NCI-H1694 treated with DMSO at 0.1 percent for 48 hours (cell line): ENCODE data around the gene SEMA5A.

Experiments
- DNase-seq: peaks from one replicate; lab custom pipeline; 2025; lab: John Stamatoyannopoulos, UW

SEMA5A gene

DNA sequence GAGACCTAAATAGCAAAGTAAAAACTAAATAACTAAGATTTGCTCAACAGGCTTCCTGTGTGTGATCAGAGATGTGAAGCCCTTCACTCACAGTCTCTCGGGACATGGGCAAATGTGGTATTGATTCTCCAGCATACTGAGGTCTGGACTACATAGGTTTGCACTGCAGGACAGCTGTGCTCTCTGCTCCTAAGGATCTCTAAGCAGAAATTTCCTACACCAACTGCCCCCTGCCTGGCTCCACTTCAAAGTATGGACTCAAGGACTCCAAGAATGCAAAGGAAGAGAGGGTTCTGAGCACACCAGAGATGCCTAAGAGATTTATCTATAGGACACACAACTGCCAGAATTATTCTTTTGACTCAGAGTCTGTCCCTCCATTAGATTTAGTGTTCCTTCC, 487.2 kb downstream of the SEMA5A start:
- no peak for DNase-seq

DNA sequence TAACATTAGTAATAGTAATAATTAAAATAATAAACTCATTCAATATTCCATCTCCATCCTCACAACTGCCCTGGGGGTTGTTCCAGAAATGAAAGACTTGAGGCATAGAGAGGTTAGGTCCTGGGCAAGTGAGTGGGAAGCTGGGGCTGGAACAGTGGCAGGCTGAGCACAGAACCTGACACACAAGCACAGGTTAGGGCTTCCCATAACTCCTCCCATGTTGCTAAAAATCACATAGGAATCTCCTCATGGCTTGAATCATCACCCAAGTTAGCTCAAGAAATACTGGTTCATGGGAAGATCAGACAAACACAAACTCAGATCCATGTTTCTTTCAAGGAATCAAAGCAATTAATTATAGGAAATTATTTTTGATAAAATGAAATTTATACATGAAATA, 487.7 kb downstream of the SEMA5A start:
- no peak for DNase-seq

DNA sequence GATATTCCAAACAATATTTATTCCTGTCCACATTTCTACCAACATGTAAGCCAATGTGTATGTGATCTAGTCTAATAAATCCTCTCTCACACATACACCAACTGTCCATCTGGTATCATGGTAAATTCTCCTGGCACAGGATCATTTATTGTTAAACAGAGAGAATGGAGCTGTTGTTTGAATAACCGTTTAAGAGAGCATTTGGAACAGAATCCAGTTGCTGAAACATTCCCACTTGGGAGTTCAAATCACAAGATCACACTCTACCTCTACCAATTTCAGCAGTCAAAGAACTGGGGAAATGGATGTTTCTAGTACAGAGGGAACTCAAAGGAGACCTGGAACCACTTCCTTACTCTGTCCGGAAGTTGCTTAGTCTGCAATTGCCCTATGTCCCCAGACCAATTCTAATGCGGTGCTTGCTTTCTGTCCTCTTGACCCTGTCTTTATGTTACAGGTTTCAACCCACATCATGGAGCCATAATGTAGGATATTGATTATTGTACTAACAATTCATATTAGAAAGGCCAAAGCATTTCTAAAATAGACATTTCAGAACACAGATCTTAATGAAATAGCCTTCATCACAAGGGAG, 488.4 kb downstream of the SEMA5A start:
- DNase-seq = no peak

DNA sequence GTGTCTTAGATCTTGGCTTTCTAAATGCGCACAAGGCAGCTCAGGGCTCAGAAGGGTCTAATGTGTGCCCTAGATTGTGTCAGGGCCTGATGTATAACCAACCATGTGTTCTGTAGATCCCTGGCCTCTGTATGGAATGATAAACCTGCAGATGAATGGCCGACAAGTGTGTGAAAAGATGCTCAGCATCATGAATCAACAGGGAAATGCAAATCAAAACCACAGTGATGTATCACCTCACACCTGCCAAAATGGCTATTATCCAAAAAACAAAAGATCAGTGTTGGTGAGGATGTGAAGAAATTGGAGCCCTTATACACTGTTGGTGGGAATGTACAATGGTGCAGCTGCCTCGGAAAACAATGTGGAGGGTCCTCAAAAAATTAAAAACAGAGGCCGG, 489.8 kb downstream of the SEMA5A start:
- DNase-seq = no peak

DNA sequence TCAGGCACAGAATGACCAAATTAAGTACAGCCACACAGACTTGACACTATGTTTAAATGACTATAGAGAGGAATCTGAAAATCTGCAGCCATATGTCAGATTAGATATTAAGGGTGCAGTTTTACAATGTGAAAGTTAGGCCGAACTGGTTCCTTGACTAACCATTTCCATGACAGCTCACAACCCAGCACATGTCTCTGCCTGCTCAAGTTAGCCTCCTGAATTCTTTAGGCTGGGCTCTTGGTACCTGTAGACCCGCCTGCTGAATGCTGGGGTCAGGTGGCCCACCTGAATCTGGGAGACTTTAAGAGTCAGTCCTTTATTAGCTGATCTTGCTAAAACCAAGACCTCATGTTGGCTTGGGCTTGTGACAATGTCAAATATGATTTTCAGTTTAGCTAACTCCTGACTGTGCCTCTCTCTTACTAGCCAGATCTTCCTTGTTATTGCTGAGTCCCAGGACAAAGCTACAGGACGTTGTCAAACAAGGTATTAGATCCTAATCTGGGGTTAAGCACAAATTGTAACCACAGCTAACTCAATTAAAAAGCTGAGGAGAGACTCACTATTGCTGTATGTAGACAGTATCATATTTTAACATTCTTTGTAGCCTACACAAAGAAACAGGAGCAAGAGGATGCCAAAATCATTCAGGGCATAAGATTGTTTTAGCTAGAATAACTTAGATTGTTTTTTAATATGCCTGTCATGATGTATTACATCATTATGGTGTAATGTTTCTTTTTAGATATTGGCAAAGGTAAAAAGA, 490.9 kb downstream of the SEMA5A start:
- no peak for DNase-seq

DNA sequence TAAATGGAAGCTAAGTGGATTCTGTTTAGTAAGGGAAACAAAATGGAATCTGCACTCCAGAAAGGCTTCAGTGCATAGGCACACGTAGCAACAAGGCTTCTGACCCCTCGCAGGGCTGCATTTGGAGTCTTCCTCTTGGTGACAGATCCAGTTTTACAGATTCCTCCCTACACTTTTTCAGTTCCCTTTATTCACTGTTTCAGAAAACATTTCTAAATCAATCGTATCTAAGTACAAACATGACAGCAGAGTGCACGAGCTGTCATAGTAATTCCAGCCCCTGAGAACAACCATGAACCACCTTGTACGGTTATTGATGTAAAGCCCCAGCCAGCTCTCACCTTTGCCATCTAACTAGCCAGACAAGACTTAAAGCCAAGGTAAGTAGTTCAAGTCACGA, 491.6 kb downstream of the SEMA5A start:
- DNase-seq = no peak

DNA sequence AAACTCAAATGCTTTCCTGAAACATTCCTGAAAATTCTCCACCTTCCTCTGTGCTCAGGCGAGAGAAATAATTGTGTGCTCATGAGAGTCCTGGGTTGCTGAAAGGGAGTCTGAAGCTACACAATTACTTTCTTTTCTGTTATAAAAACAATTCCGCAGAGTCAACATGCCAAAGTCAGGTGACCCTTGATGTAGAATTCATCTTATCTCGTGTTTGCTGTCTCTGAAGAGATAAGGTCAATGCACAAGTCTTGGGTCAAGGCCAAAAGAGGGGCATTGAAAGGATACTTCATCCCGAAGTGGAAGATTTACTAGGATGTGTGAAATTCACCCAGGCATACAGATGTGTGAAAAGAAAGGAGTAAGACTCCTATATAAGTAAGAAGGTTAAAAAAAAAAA, 493.5 kb downstream of the SEMA5A start:
- DNase-seq = no peak

- DNase-seq = no peak
Measured at GRCh38 chr5:9051779-9052178, 494.1 kb downstream of the SEMA5A start.

DNA sequence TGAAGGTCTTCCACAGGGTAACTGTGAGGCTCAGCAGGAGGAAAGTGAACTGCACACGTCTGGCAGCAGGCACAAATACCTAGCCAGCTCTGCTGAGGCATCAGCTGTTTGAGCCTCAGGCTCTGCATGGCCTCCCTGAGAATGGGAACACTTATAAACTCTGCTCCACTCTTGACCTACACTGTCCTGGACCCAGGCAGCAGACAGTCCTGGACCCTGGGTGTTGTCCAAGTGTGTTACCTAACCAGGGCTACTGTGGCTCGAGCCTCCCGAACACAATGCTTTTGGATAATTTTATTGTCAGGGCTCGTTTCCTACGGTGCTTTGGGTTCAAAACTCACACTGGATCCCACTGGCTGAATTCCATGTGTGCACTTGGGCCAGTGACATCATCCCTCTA, 497.9 kb downstream of the SEMA5A start:
- DNase-seq = no peak

DNA sequence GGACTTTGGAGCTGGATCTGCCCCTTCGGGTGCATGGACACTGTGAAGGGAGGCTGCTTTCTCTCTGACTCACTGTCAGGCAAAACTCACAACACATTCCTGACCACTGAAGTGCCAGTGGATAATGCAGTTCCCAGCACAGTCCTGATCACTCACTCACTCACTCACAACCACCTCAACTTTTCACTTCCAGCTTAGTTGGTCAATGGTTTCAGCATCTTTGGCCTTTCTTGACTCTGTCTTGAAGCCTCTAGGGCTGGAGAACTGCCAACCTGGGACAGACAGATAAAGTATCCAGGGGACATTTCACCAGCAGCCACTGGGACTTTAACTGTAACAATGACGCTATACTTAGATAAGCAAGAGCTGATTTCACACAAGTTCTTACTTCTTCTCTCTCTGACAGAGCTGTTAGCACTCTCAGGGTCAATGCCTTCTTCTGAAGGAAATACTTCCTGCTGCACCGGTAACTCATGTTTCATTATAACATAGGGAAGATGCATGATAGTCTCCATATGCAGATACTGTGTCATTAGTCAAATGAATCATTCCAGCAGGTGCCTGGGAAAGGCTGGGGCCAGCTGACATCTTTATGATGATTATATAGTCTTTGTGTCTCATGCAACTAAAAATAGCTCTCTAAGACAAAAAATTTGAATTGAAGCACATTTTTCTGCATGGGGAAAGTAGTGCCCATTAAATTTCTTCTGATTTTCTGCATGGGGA, 499.0 kb downstream of the SEMA5A start:
- no peak for DNase-seq

DNA sequence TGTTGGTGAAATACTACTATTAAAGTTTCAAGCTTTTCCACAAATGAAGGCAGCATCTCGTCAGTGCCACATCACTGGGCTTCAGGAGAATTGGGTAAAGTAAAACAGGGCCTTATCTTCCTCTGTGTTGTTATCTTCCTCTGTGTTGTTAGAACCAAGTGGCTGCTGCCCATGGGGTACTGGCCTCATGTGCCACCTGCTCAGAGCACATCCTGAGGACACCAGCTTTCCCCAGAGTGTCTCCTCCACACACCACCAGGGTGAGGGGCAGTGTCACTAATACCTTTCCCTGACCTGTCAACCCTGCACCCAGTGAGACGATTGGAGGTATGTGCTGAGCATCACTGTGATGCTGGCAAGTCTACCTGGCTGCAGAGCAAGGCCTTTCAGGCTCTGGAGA, 499.9 kb downstream of the SEMA5A start:
- DNase-seq = no peak

DNA sequence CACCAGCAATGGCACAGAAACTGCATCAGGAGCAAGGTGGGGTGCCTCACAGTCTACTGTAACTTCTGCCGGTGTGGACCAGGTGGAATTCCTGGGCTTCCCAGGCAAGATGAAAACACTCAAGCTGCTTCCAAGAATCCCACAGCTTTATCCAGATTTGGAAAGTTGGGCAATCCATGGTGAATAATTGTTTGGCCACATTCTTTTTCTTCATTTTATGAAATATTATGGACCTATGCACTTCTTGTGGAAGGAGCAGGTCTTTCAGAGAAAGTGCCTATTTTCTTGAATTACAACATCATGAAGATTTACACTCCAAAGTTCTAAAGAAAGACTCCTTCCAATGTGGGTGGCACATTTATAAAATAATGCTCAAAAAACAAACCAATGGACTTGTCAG, 503.6 kb downstream of the SEMA5A start:
- DNase-seq = no peak

- no peak for DNase-seq
Measured at GRCh38 chr5:9040475-9040874, 505.4 kb downstream of the SEMA5A start.

DNA sequence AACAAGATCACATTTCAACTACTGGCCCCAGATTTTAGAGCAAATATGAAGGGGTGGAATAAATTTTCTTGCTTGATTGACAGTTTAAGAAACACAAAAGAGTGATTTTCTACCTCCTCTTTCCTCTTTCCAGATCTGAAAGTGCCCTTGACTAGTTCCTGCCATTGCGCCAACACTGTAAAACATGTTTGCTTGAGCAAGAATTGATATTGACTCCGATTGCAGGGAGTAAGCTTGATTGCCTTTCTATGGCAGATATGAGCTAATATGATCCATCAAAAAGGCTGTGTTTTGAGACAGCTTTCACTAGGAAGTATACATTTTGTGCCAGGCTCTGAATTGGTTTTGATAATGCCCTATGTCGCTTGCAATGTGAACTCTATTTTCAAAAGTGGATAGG, 508.8 kb downstream of the SEMA5A start:
- no peak for DNase-seq

DNA sequence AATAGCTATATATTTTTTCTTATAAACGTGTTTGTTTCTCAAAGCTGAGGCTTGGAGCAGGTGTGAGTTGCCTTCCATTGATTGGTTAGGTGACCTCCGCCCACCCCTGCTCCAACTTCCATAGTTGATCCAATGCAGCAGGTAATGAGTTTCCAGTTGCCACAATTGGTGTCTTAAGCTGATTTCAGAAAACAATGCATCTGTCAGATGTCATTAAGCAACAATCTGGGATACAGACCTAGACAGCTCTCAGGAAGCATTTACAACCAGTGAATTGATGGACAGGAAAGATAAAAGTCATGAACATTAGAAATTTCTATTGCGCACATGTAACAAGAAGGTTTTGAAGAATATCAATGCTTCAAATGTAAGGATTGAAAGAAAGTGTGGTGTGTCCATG, 510.5 kb downstream of the SEMA5A start:
- DNase-seq = no peak

DNA sequence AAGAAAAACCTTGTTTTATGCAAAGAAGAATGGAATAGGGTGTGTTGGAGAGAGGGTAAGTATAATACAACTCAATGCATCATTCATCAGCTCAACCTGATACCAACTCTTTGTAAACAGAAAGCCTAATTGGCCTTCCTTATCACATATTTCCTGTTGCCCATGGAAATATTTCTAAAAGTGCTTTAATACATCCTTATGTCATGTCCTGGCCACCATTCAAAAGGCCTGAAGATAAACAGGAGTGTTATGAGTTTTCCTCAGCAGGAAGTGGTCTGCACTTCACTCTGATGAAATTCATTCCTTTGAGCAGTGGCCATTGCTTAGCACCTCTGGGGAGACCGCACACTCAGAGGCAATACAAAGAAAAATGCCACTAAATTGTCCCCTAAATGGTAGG, 511.2 kb downstream of the SEMA5A start:
- DNase-seq = no peak

DNA sequence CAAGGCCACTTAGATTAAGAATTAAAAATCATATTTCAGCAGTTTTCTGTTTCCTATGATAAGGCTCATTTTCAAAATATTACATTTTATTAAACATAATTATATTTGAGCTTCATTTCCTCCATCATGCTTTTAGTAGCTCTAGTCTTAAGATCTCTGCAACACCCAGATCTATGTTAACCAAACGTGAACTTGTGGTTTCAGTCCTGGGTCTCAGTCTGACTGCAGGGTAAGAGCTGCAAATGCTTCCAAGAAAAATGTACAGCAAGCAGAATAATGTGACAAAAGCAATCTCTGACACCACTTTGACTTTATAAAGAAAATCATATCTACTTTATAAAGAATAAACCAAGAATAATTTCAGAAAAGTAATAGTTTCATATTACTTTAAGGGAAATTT, 512.4 kb downstream of the SEMA5A start:
- no peak for DNase-seq

DNA sequence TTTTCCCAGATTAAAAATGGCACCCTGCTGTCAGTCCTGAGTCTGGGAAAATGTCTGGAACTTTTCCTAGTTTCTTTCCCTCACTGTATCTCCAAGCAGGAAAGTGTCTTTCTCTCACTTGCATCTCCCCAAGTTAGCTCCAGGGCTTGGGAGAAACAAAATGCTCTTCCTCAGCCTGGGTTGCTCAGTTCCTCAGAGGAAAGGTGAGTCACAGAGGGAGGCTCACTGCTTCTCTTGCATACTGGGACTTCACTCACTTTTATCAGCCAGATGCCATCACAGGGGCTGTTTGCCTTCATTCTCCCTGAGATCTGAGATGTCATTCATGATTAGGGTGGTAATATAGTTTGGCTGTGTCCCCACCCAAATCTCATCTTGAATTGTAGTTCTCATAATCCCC, 519.9 kb downstream of the SEMA5A start:
- no peak for DNase-seq

GRCh38 chr5:9020996-9021395, 524.9 kb downstream of the SEMA5A start:
- no peak for DNase-seq

DNA sequence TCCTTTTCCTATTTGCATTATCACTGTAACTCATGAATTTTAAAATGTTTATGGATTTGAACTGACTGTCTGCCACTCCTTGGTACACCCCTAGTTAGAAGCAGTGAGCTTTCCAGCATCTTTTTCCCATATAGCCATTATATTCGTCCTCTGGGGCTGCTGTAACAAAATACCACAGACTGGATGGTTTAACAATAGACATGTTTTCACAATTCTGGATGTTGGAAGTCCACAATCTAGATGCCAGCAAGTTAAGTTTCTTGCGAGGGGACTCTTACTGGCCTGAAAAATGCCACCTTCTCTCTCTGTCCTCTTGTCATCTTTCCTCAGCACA, 530.0 kb downstream of the SEMA5A start:
- DNase-seq = no peak

GRCh38 chr5:9015260-9015936, 530.5 kb downstream of the SEMA5A start:
- no peak for DNase-seq

DNA sequence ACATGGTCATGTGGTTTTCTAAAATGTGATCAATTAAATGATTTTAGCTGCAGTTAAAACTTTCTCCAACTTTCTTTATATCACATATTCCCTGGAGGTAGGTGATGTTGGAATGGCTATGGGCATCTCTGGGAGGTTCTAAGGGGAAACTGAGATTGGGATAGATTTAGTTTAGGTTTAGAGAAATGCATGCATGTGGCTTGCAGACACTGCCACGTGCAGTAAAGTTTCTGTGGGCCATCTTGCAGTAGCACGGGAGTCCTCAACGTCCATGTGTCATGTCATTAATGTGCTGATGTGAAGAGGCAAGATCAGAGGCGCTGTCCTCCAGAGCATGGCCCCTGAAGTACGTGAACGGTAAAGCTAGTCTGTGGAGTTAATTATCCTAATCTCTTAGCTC, 532.7 kb downstream of the SEMA5A start:
- no peak for DNase-seq
